SK-N-SH (cell line): Measurements from ENCODE around the gene CNTN4. TPM values are rescaled to one million over a fixed set of nuclear protein-coding genes. Genes with fewer than 3 reads are reported as not detected.

Experiments used
- CTCF ChIA-PET: fragments of 300-600, 350-600 bp; formaldehyde crosslinking; extraction: SDS; loops from one replicate; lab custom pipeline; 2021; lab: Yijun Ruan, JAX
- POLR2A ChIA-PET: fragments of 350-600 bp; sonication (Branson Sonifier 250); formaldehyde crosslinking; extraction: SDS; loops from one replicate; lab custom pipeline; 2020; ENCODE audit warnings: antibody characterized with exemption, inconsistent platforms; lab: Yijun Ruan, JAX
- DNase-seq: peaks from one replicate; pipeline ENCODE4 v3.0.0; 2012
- H2AFZ ChIP-seq: fragments of 200-600 bp; sonication (generic); 2 replicates; pipeline ENCODE4 v1.8.1; 2016; ENCODE audit warnings: antibody characterized with exemption, mild to moderate bottlenecking, low read depth
- H3F3A ChIP-seq: fragments of 200-600 bp; sonication (generic); replicated peaks from 2 replicates; pipeline ENCODE3; 2016; ENCODE audit warnings: antibody characterized with exemption, mild to moderate bottlenecking; ENCODE audit not compliant: insufficient read depth
- H3K27ac ChIP-seq, 2 experiments: fragments of 200-500 bp in 1 of 2; fragments of 200-600 bp in 1 of 2; sonication (Bioruptor generic) in 1 of 2; sonication (generic), shearing (Covaris generic) in 1 of 2; 2 replicates each; pipeline versions ENCODE4 v1.5.1 to v1.6.1; 2014 to 2016; ENCODE audit warnings: low read depth in 2 of 2, inconsistent platforms in 1 of 2, low read length in 1 of 2, mild to moderate bottlenecking in 1 of 2, mixed read lengths in 1 of 2
- H3K27me3 ChIP-seq: fragments of 200-600 bp; sonication (generic), shearing (Covaris generic); 2 replicates; pipeline ENCODE4 v1.6.1; 2016; ENCODE audit warnings: mixed run types; ENCODE audit not compliant: insufficient read depth
- H3K36me3 ChIP-seq, 2 experiments: fragments of 200-500 bp in 1 of 2; fragments of 200-600 bp in 1 of 2; sonication (Bioruptor generic) in 1 of 2; sonication (generic) in 1 of 2; replicated peaks in 1 of 2; 2 replicates each; pipeline versions ENCODE3 to v1.5.1; 2014 to 2016; ENCODE audit warnings: low read length in 1 of 2, mild to moderate bottlenecking in 1 of 2; ENCODE audit not compliant: insufficient read depth in 2 of 2, control insufficient read depth in 1 of 2
- H3K4me1 ChIP-seq, 2 experiments: fragments of 200-500 bp in 1 of 2; fragments of 200-600 bp in 1 of 2; sonication (Bioruptor generic) in 1 of 2; sonication (generic), shearing (Covaris generic) in 1 of 2; 2 replicates each; pipeline versions ENCODE4 v1.5.1 to v1.6.1; 2014 to 2016; ENCODE audit warnings: low read depth in 1 of 2, low read length in 1 of 2, mixed run types in 1 of 2; ENCODE audit not compliant: insufficient read depth in 2 of 2, control insufficient read depth in 1 of 2
- H3K4me2 ChIP-seq: fragments of 200-600 bp; sonication (generic), shearing (Covaris generic); 2 replicates; pipeline ENCODE4 v1.6.1; 2017; ENCODE audit warnings: mixed run types
- H3K4me3 ChIP-seq, 2 experiments: fragments of 200-500 bp in 1 of 2; fragments of 200-600 bp in 1 of 2; sonication (Bioruptor generic) in 1 of 2; sonication (generic), shearing (Covaris generic) in 1 of 2; 2 replicates each; pipeline versions ENCODE4 v1.5.1 to v1.8.1; 2014 to 2016; ENCODE audit warnings: low read depth in 2 of 2, inconsistent platforms in 1 of 2, low read length in 1 of 2, mild to moderate bottlenecking in 1 of 2, mixed read lengths in 1 of 2, moderate library complexity in 1 of 2
- H3K79me2 ChIP-seq: fragments of 200-600 bp; sonication (generic); 2 replicates; pipeline ENCODE4 v1.8.1; 2017; ENCODE audit warnings: mild to moderate bottlenecking; ENCODE audit not compliant: insufficient read depth
- H3K9ac ChIP-seq: fragments of 200-600 bp; sonication (generic); 2 replicates; pipeline ENCODE4 v1.6.1; 2017; ENCODE audit warnings: mixed run types
- H3K9me2 ChIP-seq: fragments of 200-600 bp; sonication (generic); 2 replicates; pipeline ENCODE4 v1.6.1; 2017; ENCODE audit warnings: mixed run types
- H3K9me3 ChIP-seq: fragments of 200-600 bp; sonication (generic); 2 replicates; pipeline ENCODE4 v1.6.1; 2017; ENCODE audit warnings: mixed run types, mild to moderate bottlenecking, moderate library complexity
- H4K20me1 ChIP-seq: fragments of 200-600 bp; sonication (generic); 2 replicates; pipeline ENCODE4 v1.6.1; 2017; ENCODE audit warnings: mild to moderate bottlenecking, mixed run types; ENCODE audit not compliant: insufficient read depth
- CHD2 ChIP-seq: fragments of 150-350 bp; IDR thresholded peaks from 2 replicates; pipeline ENCODE4 v1.6.1; 2018; ENCODE audit warnings: low read length; ENCODE audit not compliant: partially characterized antibody
- EZH2phosphoT487 ChIP-seq: fragments of 200-600 bp; sonication (generic); IDR thresholded peaks from 2 replicates; pipeline ENCODE4 v1.6.1; 2017; ENCODE audit warnings: low read depth, mixed run types, mild to moderate bottlenecking, antibody characterized with exemption, moderate library complexity, borderline replicate concordance
- MEF2A ChIP-seq: IDR thresholded peaks from 2 replicates; pipeline ENCODE4 v1.4.0; 2012; ENCODE audit warnings: low read depth, borderline replicate concordance
- MXI1 ChIP-seq: IDR thresholded peaks from 2 replicates; pipeline ENCODE4 v1.6.1; 2012; ENCODE audit warnings: mild to moderate bottlenecking, low read depth, low read length, improper control_type of control experiment
- NFIC ChIP-seq: IDR thresholded peaks from 2 replicates; pipeline ENCODE4 v1.4.0; 2012; ENCODE audit warnings: borderline replicate concordance
- NRF1 ChIP-seq: IDR thresholded peaks from 2 replicates; pipeline ENCODE4 v1.6.1; 2012; ENCODE audit warnings: low read depth, mild to moderate bottlenecking, low read length
- PBX3 ChIP-seq: IDR thresholded peaks from 2 replicates; pipeline ENCODE4; 2012
- RXRA ChIP-seq: IDR thresholded peaks from 2 replicates; pipeline ENCODE4 v1.4.0; 2012; ENCODE audit warnings: low read depth, mild to moderate bottlenecking, borderline replicate concordance
- TCF12 ChIP-seq: IDR thresholded peaks from 2 replicates; pipeline ENCODE4 v1.4.0; 2012
- WGBS: methylation state at CpG from one replicate; pipeline ENCODE4 v1.1.6; 2017; ENCODE audit warnings: low lambda C conversion rate; 5-methylcytosine and 5-hydroxymethylcytosine counted together
- polyA plus RNA-seq, 3 experiments: library from polyadenylated mRNA; depleted of rRNA; stranded (reverse); fragments of >200 nt; gene quantifications; 2 replicates each; pipeline ENCODE4 v1.2.3, GENCODE V29; 2012
- TF ChIP-seq, protein P1 (sequence below): IDR thresholded peaks from 2 replicates; pipeline ENCODE4 v1.6.1; 2012; ENCODE audit warnings: mild to moderate bottlenecking, low read depth, low read length, moderate library complexity
- TF ChIP-seq, protein P2 (sequence below): fragments of 150-350 bp; IDR thresholded peaks from 2 replicates; pipeline ENCODE4 v1.6.1; 2017; ENCODE audit warnings: antibody characterized with exemption, low read length, low read depth, borderline replicate concordance
- TF ChIP-seq, protein P3 (sequence below): fragments of 150-350 bp; IDR thresholded peaks from 2 replicates; pipeline ENCODE4 v1.6.1; 2016; ENCODE audit warnings: mild to moderate bottlenecking, low read depth, low read length

The CNTN4 gene
- polyA plus RNA-seq, 1 of the 3 experiments (the other 2 are of a cell fraction), result 0.12 TPM

DNA sequence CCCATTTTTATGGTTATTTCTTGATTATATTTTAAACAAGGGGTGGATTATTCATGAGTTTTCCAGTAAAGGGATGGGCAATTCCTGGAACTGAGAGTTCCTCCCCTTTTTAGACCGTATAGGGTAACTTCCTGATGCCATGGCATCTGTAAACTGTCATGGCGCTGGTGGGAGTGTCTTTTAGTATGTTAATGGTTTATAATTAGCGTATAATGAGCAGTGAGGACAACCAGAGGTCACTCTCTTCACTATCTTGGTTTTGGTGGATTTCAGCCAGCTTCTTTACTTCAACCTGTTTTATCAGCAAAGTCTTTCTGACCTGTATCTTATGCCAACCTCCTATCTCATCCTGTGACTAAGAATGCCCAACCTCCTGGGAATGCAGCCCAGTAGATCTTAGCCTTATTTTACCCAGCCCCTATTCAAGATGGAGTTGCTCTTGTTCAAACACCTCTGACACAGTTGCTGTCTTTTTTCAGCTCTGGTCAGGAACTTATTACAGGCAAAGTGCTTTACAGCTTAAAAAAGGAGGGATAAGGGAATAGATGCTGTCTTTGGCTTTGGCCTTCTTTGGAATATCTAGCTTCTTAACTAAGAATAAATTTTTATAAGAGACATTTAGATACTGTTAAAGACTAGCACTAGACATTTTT is 257.8 kb downstream of the CNTN4 start (continued):
- TF ChIP-seq MXI1, result no peak
- TF ChIP-seq, protein P1, sequence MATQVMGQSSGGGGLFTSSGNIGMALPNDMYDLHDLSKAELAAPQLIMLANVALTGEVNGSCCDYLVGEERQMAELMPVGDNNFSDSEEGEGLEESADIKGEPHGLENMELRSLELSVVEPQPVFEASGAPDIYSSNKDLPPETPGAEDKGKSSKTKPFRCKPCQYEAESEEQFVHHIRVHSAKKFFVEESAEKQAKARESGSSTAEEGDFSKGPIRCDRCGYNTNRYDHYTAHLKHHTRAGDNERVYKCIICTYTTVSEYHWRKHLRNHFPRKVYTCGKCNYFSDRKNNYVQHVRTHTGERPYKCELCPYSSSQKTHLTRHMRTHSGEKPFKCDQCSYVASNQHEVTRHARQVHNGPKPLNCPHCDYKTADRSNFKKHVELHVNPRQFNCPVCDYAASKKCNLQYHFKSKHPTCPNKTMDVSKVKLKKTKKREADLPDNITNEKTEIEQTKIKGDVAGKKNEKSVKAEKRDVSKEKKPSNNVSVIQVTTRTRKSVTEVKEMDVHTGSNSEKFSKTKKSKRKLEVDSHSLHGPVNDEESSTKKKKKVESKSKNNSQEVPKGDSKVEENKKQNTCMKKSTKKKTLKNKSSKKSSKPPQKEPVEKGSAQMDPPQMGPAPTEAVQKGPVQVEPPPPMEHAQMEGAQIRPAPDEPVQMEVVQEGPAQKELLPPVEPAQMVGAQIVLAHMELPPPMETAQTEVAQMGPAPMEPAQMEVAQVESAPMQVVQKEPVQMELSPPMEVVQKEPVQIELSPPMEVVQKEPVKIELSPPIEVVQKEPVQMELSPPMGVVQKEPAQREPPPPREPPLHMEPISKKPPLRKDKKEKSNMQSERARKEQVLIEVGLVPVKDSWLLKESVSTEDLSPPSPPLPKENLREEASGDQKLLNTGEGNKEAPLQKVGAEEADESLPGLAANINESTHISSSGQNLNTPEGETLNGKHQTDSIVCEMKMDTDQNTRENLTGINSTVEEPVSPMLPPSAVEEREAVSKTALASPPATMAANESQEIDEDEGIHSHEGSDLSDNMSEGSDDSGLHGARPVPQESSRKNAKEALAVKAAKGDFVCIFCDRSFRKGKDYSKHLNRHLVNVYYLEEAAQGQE, result no peak
- no peak for TF ChIP-seq EZH2phosphoT487
- no peak for TF ChIP-seq PBX3
- no peak for TF ChIP-seq CHD2

DNA sequence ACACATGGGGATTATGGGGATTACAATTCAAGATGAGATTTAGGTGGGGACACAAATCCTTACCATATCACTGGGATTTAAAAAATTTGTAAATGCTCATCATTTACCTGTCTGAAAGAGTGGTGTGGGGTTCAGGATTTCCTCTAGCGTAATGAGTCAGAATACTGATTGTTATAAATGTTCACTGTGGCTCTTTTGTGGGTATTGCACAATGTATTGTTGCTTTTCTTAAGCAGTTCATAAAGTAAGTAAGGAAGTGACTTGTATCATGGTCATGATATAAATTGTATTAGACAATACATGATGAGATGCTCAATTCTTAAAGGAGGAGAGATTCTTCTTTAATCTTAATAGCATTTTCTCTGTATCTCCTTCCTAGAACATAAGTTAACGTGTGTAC is 262.1 kb downstream of the CNTN4 start:
- Histone ChIP-seq H3K4me3 (no peak overlapping the region), H3K27me3 (no peaks in the 10 kb centered on the region), H3K4me1 (peaks cover 0 to 2% of the 10 kb centered on the region in 2 experiments; a peak in 1 of 4 replicates), H4K20me1 (no peaks in the 10 kb centered on the region), H3K79me2 (no peaks in the 10 kb centered on the region), H3F3A (no peaks in the 10 kb centered on the region), H3K27ac (no peak overlapping the region), H2AFZ (no peak overlapping the region), H3K9me3 (no peaks in the 10 kb centered on the region), H3K9me2 (no peaks in the 10 kb centered on the region), H3K9ac (no peak overlapping the region), H3K36me3 (no peaks in the 10 kb centered on the region), H3K4me2 (no peak overlapping the region)
- no peak for DNase-seq
- ChIA-PET POLR2A (no interaction called here), CTCF (no interaction called here)
- TF ChIP-seq, protein P2, sequence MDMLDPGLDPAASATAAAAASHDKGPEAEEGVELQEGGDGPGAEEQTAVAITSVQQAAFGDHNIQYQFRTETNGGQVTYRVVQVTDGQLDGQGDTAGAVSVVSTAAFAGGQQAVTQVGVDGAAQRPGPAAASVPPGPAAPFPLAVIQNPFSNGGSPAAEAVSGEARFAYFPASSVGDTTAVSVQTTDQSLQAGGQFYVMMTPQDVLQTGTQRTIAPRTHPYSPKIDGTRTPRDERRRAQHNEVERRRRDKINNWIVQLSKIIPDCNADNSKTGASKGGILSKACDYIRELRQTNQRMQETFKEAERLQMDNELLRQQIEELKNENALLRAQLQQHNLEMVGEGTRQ, result no peak
- TF ChIP-seq, protein P3, sequence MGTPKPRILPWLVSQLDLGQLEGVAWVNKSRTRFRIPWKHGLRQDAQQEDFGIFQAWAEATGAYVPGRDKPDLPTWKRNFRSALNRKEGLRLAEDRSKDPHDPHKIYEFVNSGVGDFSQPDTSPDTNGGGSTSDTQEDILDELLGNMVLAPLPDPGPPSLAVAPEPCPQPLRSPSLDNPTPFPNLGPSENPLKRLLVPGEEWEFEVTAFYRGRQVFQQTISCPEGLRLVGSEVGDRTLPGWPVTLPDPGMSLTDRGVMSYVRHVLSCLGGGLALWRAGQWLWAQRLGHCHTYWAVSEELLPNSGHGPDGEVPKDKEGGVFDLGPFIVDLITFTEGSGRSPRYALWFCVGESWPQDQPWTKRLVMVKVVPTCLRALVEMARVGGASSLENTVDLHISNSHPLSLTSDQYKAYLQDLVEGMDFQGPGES, result no peak
- TF ChIP-seq NRF1 (no peak), MEF2A (no peak), TCF12 (no peak), RXRA (no peak), NFIC (no peak)
- WGBS, result 15% methylated on average over 2 of the region's 2 CpGs
